ENCODE measurements around the gene CHST1. TPM values are rescaled to one million over a fixed set of nuclear protein-coding genes. Genes with fewer than 3 reads are reported as not detected.

Gene CHST1
- total RNA-seq, 1 donor from 2014 or later = 3.2 TPM

DNA sequence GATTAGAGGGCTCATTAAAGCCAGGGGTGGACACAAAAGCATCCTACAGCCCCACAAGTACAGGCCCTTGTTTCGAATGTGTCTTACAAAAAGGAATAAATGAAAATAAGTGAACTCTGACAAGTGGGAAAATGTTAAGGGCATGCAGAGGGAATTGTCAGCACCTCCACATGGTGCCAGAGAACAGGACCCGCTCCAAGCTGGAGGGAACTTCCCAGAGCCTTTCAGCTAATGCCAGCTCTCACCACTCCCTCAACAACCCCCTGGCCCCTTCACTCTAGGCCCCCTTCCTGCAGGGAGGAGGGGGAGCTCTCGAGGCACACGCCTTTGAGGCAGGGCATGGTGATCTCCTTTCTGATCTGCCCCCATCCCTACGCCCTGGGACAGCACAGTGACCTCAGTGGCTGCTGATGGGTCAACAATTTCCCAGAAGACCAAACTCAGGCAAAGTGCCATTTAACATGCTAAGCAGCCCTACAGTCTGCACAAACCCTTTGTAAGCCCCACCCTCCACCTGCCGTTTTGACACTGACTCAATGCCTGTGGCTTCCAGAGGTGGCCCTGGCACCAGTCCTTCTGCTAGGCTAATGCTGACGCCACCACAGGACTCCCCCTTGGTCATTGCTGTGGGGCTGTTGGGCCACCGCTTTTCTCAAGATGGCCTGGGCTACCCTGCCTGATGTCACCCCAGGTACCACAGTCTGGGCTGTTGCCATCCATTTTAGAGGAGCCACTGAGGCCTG, 12.5 kb upstream of the CHST1 start:
- no peak for DNase-seq (ENCODE audit: missing footprints)
- ATAC-seq = no peak
- intact Hi-C loops (cut with DNase I) = no loop called here

DNA sequence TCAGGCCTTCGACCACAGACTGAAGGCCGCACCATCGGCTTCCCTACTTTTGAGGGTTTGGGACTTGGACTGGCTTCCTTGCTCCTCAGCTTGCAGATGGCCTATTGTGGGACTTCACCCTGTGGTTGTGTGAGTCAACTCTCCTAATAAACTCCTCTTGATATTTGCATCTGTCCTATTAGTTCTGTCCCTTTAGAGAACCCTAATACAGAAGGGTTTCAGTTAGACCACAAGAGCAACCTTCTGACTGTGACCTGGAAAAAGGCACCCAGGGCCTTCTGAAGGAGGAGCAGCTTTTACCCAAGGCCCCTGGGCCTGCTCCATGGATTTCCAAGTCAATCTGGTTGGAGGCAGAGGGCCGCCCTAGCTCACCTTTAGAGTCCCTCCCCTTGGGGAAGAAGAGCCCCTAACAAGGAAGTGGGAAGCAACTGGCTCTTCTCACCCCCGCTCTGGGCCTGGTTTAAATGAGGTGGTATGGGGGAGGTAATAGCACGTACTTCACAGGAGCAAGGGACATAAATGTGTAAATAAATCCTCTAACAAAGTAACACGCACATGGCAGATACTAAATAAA, 11.2 kb upstream of the CHST1 start:
- no peak for DNase-seq (ENCODE audit: missing footprints)
- ATAC-seq = no peak
- intact Hi-C loops (cut with DNase I) = no loop called here

DNA sequence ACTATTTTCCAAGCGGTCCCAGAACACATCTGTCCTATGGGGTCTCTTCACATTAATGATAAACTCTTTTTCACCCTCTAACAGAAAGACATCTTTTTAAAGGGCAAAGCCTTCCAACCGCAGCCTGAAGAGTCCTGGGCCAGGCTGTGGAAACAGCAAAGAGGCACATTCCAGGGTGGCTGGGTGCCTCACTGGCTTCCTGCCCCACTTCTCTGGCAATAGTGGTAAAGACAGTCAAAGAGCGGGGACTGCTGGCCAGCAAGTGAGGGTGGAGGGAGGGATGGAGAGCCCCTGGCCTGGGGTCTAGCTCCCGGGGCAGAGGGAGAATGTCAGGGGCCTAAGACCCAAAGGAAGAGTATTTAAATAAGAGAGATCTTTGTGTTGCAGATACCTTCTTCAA, 10.2 kb upstream of the CHST1 start:
- intact Hi-C loops (cut with DNase I) = no loop called here
- DNase-seq (ENCODE audit: missing footprints) = no peak
- no peak for ATAC-seq

DNA sequence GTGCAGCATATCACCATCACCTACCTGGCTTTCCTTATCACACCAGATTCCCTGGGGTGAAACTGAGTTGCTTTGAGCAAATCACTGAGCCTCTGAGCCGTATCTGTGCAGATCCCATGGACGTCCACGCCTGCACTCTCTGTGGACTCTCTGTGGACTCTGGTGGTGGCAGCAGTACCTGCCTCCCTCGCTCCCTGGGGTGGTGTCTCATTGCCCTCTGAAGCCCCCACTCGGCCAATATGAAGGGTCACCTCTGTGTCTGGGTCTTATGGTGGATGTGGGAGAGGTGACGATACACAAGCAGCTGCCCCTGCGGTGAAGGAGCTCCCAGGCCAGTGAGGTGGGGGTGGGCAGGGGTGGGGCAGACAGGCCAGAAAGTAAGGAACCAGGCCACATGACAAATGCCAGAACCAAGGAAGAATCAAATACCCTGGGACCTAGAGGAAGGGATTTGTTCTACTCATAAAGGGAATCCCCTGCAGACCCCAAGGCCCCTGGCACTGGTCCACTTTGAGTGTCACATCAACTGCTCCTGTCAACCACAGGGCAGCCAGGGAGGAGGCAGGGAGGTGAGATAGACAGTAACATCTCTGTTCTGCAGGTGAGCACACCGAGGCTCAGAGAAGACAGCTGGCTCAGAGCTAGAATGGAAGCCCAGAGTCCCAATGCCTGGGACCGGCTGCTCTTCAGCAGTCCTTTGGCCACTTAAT, 9.2 kb upstream of the CHST1 start:
- intact Hi-C loops (cut with DNase I) = no loop called here
- ATAC-seq (no peak), DNase-seq (ENCODE audit: missing footprints) (no peak)

DNA sequence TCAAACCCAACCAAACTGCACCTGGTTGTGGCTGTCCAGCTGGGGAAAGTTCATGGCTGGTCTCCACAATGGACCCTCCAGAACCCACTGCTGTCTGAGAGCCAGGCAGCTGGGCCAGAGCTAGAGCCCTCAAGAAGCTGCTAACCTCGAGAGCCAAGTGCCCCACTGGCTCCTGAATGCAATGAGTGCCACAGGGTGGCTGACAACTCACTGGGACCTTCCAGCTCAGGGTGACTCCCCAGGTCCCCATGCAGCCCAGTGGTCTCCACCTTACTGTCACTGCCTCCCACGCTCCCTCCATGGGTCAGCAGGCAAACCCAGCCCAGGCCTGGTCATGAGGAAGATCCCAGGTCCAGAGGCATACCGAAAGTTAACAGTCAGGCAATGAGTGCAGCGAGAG, 8.0 kb upstream of the CHST1 start:
- intact Hi-C loops (cut with DNase I) = no loop called here
- no peak for ATAC-seq

DNA sequence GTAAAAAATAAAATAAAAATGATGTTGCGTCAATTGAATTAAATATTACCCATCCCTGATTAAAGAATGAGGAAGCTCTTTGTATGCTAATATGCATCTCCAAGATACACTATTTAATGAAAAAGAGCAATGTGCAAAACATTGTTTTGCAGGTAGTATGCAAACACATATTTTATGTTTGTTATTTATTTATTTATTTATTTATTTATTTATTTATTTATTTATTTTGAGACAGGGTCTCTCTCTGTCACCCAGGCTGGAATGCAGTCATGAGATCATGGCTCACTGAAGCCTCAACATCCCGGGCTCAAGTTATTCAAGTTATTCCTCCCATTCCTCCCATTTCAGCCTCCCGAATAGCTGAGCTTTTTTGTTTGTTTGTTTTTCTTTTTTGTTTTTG, 7.2 kb upstream of the CHST1 start:
- intact Hi-C loops (cut with DNase I) = no loop called here
- ATAC-seq = no peak
- DNase-seq (ENCODE audit: missing footprints) = no peak

More for the DNA sequence above, 8.0 kb upstream of the CHST1 start:
- no peak for DNase-seq (ENCODE audit: missing footprints)

DNA sequence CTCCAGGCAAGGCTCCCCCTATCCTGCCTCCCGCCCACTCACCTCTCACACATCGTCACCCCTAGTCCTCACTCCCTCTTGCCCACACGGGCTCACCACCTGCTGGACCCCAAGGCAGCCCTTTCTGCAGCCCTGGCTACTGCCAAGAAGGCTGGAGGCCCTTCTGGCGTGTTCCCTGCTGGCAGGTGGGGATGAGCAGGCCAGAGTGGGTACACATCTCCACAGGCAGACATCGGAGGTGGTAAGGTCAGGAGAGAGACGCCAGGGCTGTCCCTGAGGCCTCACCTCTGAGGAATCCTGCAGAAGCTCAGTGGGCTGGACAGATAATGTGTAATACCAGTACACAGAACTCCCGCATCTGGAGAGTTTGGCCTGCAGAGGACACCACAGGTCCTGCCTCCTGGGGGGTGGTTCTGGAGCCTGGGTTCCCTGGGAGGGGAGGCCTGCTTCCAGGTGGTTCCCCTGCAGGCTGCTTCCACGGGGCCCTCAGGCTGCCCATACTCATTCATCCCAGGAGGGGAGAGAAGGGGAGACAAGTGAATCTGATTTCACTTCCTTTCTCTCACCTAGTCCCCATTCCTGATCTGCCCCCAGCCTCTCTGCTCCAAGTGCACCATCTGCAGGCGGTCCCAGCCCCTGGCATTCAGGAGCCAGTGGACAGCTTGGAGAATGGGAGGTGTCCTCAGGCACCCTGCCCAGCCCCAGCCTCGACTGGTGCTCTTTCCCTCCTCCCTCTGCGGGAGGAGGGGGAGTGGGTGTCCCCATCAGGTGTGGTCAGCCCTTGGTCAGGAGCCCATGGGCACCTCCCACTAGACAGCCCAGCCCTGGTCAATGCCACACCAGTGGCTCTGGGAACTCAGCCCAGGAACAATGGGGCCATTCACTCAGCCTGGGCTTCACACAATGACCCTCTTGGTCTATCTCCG, 6.1 kb upstream of the CHST1 start:
- DNase-seq (ENCODE audit: missing footprints) (no peak), ATAC-seq (no peak)
- intact Hi-C loops (cut with DNase I) = no loop called here

DNA sequence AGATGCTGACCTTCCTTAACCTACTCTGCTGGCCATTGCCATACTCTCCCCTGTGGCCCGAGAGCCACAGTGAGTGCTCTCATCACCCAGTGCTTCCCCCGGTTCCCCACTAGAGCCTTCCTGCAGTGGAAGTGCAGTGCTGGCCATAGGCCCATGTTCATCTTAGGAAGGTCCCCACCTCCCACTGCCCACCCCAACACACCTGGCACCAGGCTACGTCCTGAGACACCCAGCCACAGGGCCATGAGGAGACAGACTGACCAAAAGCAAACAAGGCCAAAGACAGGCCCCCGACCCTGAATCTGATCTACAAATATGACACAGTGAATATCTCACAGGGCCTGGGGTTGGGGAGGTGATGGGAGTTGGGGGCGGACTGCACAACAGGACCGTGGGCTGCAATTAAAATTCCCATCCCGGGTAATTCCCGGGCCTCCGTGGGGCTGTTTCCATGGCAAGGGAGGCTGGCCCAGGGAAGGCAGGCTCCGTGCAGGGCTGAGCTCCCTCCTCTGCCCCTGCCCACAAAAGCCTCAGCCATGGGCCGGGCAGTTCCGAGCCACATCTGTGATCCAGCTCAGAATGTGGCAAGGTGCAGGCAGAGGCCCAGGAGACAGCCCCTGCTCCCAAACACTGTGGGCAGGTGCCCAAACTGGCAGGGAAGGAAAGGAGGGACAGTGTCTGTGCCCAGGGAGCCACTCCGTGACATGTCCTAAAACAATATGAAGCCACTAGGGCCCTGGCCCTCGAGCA, 5.1 kb upstream of the CHST1 start:
- intact Hi-C loops (cut with DNase I) = no loop called here
- no peak for DNase-seq (ENCODE audit: missing footprints)
- ATAC-seq = no peak

DNA sequence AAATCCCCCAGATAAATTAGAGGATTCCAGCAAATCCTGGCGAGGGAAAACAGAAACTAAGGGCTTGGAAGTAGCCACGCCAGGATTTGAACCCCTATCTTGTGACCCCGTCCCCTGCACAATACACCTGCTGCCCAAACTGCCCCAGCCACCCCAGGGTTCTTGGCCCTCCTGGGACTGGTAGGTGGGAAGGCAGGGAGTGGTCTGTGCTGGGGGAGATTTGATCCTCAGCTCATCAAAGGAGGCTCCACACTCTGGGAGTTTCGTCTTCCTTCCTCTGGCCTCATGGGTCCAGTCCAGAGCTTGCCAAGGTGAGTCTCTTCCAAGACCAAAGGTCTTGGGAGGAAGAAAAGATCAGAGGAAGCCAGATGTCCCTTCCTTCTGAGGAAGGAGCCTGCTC, 4.5 kb upstream of the CHST1 start:
- DNase-seq (ENCODE audit: missing footprints) (no peak), ATAC-seq (no peak)
- intact Hi-C loops (cut with DNase I) = loop anchor here (10.0 kb wide), 2 partner anchors 55 to 175 kb away; partner anchors contain the start of gene CRY2

DNA sequence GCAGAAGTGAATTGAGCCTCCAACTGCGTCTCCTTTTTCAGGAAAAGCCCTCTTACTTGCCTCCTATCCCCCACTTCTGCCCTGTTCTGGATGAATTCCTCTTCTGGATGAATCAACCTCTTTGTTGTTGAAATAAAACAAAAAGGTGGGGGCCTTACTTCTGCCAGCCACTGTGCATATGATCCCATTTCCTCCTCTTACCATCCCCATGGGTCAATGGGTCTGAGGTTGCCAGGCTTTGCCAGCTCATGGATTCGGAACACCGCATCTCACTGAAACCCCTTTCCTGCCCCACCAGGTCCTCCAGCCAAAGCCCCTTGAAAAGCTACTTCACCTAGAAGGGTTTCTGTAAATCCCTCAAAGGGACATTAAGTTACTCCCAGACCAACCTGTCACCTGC, 3.7 kb upstream of the CHST1 start:
- DNase-seq (ENCODE audit: missing footprints) = no peak
- no peak for ATAC-seq
- intact Hi-C loops (cut with DNase I) = loop anchor here (10.0 kb wide), 2 partner anchors 56 to 176 kb away; partner anchors contain the start of gene CRY2

DNA sequence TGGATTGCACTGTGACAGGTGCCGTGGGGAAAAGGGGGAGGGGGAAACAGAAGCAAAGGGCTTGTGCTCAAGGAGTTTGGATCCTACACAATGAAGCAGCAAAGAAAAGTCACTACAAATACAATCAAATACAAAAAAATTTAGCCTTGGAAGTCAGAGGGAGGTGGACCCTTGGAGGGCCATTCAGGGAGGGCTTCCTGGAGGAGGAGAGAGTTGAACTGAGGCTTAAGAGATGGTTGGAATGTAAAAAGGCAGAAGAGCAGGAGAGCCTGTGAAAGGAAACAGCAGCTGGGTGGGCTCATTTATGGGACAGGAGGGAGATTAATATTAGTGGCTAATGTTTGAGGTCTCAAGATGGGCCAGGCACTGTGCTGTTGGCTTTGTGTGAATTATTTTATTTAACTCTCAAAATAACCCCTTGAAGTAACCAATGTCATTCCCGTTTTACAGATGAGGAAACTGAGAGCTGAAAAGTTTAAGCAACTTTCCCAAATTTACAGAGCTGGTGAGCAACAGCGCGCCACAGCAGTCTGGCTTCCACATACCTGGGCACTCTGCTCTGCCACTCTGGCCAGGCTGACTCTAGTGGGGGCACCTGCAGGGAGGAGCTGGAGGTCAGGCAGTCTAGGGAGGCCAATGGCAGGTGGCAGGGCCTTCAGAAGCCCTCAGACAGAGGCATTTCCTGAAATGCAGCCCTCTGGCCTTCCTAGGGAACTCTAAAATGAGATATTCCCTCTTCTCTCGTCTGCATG, 2.7 kb upstream of the CHST1 start:
- no peak for DNase-seq (ENCODE audit: missing footprints)
- intact Hi-C loops (cut with DNase I) = loop anchor here (10.0 kb wide), 2 partner anchors 57 to 177 kb away; partner anchors contain the start of gene CRY2
- ATAC-seq = no peak

DNA sequence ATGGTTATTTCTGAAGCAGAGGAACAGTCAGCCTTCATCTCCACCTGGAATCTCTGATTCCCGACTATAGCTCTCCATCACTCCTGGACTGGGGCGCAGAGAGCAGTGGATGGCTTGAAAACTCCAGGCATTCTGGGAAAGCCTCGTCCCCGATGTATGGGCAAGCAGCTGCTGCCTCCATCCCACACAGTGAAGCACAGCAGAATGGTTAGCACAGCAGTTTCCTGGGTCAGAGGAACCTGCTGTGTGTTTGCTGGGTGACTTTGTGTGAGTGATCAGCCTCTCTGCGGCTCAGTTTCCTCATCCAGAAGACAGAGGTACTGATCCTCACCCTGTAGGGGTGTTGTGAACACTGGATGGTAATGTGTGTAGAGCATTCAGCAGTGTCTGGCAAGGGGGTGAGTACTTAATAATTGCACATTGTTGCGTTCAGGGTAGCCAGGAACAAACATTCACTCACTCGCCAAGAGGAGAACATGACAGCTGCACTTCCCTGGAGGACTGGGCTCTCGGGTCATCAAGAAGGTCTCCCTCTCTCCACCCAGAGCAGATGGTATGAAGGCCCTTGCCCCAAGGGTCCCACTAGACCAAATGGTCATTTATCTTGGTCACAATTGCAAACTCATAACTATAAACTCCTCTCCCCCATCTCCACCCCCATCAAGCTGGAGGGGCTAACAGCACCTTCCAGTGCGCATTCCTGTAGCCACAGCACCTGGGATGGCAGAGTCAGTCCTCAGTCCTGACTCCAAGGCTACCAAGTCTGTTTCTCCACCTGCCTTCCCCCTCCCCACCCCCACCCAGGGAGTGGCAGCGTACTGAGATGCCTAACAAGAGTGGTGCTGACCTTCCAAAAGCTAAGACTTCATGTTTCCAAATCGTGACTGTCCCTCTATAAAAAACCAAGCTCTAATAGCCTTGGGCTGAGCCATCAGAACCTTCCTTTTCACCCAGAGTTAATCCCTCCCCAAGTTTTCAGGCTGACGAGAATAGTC, 1.5 kb upstream of the CHST1 start:
- intact Hi-C loops (cut with DNase I) = loop anchor here (10.0 kb wide), 2 partner anchors 58 to 178 kb away; partner anchors contain the start of gene CRY2
- no peak for ATAC-seq

DNA sequence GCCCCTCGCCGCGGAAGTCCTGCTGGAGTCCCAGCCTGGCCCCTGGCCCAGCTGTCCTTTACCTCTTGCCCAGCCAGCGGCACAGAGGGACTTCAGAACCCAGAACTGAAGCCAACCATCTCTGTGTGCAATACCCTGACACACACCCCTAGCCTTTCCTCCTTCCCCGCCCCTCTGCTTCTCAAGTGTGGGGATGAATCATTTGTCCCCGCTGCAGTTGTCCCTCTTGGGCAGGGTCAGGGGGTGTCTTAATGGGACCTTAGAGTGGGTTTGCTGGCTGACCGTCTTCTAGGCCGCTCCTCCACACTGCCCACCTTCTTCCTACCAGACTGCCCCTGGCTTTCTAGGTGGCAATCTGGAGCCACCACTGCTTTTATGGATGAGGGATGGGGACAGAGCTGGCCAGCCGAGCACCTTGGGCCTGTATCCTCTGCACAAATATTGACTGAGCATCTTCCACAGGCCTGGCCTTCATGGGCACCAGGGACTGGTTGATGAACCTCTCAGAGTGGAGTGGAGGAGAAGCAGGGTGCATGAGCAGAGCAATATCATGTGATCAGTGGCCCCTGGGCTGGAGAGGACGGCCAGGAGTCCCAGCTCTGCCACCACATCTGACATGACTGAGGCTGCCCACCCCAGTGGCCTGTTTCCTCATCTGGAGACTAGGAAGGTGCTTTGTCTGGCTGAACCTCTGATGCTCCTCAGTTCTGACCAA, 668 bp upstream of the CHST1 start:
- intact Hi-C loops (cut with DNase I) = loop anchor here (2.0 to 10.0 kb wide), 3 partner anchors 59 to 179 kb away; partner anchors contain the start of gene CRY2
- DNase-seq (ENCODE audit: missing footprints) (no peak), ATAC-seq (peak; percentile 51)

More for the DNA sequence above, 1.5 kb upstream of the CHST1 start:
- no peak for DNase-seq (ENCODE audit: missing footprints)

DNA sequence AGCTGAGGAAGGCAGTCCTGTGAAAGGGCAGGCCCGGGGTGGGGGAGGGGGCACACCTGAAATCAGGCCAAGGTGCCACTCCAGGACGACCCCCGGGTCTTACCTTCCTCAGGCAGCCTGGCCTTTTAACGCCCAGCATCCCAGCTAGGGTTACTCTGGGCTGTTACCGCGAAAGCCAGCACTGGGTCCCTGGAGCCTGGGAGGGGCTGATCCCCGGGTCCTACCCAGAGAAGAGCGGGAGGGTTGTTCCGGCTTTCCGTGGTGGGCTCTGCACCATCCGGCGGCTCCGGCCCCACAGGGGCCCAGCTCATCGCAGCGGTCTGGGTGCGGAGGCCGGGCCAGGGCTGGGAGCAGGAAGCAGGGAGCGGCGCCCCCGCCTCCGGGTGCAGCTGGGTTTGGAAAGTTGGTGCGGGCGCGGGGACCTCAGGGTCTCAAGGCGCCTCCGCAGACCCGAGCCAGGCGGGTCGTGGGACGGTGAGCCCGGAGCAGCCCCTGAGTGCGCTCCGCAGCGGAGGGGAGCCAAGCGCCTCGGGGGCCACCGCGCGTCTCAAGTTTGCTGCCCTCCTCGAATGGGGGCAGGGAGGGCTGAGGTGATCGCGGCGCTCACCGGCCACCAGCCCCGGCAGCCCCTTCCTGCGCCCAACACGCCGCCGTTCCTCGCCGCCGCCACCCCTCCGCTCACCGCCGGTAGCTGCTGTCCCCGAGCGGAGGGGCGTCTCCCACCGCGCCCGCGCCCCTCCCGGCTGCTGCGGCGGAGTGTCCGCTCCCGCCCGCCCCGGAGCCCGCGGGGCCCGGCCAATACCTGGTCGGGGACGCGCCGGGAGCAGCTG, 831 bp downstream of the CHST1 start:
- intact Hi-C loops (cut with DNase I) = loop anchor here (2.0 to 10.0 kb wide), 3 partner anchors 60 to 180 kb away; partner anchors contain the start of gene CRY2
- ATAC-seq = peak; percentile 15
- DNase-seq (ENCODE audit: missing footprints) = no peak
